NCI-H460 (cell line): ENCODE data around the gene BPTF. TPM values are rescaled to one million over a fixed set of nuclear protein-coding genes. Genes with fewer than 3 reads are reported as not detected.
A peak's percentile ranks its signal among the peaks of the same experiment; 100 is the strongest.
"Not testable (repeated sequence)": the region's sequence is repeated elsewhere in the genome, so short reads cannot be mapped to it uniquely, and the experiment has no call there.

Experiments
- DNase-seq: peaks from one replicate; pipeline ENCODE4 v3.0.0-alpha.2; 2016; ENCODE audit warnings: low read depth; ENCODE audit errors: extremely low read depth
- polyA plus RNA-seq: library from polyadenylated mRNA; depleted of rRNA; stranded (reverse); fragments of >200 nt; gene quantifications from 2 replicates; pipeline ENCODE4 v1.2.3, GENCODE V29; 2014; cell fraction: nucleus; rRNA removed
- total RNA-seq: library from RNA; depleted of rRNA; stranded (reverse); fragments of >200 nt; shearing (Covaris generic); gene quantifications from 2 replicates; pipeline ENCODE4 v1.2.3, GENCODE V29; 2014; rRNA removed

Gene BPTF, protein sequence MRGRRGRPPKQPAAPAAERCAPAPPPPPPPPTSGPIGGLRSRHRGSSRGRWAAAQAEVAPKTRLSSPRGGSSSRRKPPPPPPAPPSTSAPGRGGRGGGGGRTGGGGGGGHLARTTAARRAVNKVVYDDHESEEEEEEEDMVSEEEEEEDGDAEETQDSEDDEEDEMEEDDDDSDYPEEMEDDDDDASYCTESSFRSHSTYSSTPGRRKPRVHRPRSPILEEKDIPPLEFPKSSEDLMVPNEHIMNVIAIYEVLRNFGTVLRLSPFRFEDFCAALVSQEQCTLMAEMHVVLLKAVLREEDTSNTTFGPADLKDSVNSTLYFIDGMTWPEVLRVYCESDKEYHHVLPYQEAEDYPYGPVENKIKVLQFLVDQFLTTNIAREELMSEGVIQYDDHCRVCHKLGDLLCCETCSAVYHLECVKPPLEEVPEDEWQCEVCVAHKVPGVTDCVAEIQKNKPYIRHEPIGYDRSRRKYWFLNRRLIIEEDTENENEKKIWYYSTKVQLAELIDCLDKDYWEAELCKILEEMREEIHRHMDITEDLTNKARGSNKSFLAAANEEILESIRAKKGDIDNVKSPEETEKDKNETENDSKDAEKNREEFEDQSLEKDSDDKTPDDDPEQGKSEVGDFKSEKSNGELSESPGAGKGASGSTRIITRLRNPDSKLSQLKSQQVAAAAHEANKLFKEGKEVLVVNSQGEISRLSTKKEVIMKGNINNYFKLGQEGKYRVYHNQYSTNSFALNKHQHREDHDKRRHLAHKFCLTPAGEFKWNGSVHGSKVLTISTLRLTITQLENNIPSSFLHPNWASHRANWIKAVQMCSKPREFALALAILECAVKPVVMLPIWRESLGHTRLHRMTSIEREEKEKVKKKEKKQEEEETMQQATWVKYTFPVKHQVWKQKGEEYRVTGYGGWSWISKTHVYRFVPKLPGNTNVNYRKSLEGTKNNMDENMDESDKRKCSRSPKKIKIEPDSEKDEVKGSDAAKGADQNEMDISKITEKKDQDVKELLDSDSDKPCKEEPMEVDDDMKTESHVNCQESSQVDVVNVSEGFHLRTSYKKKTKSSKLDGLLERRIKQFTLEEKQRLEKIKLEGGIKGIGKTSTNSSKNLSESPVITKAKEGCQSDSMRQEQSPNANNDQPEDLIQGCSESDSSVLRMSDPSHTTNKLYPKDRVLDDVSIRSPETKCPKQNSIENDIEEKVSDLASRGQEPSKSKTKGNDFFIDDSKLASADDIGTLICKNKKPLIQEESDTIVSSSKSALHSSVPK (N-terminal part only)
- 31.7 and 33.6 TPM in 2 replicates for total RNA-seq
- 10.3 and 27.3 TPM in 2 replicates for polyA plus RNA-seq

- DNase-seq, result peak; percentile 91
These were observed at the start of gene BPTF for GRCh38 chr17:67824735-67825626. Gene BPTF, plus strand, starts transcription at chr17:67825503. Its CDS starts 222 bp downstream, at chr17:67825725.

DNA sequence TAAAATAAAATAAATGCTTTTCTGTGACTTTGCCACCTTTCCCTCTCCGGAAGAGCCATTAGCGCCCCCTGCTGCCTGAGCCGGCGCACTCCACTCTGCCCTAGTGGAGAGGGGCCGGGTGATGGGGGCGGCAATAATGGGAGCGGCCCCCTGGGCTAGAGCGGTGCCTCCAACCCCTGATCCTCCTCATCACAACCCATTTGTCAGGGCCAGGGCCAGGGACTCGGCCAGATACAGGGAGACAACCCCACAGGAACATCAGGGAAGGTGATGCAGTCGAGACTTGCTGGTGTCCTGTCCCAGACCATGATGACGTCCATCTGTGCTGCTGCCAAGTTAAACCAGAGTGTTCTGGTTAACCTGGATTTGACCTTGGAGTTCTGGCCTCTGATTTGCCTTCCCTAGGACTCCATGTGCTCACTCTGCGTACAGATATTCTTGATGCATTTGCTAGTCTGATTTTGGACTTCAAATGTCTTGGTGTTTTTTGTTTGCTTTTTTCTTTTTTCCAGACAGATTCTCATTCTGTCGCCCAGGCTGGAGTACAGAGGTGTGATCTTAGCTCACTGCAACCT lies 46.1 kb upstream of the BPTF start:
- peak; percentile 21 for DNase-seq

DNA sequence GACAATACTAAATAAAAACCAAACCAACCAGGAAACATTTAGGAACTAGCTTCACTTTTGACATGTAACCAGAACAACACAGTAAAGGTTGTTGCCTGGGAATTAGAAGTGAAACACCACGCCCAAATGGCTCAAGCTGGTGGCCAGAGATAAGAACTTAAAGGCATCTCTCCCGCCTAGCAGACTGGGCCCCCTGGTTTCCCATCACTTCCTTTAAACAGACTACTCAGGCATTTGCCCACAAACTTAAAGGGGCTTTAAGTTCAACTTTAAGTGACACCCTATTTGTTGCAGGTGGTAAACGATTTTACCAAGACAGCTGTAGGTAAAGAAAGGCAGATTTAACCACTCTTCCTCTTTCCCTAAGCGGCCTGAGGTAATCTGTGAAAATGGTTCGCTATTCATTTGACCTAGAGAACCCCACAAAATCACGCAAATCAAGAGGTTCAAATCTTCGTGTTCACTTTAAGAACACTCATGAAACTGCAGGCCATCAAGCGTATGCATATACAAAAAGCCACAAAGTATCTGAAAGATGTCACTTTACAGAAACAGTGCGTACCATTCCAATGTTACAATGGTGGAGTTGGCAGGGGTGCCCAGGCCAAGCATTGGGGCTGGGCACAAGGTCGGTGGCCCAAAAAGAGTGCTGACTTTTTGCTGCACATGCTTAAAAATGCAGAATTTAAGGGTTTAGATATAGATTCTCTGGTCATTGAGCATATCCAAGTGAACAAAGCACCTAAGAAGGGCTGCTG lies 40.8 kb upstream of the BPTF start:
- DNase-seq, result no peak

- DNase-seq, result no peak
These were observed 40.2 kb upstream of the BPTF start for GRCh38 chr17:67785122-67785477.

DNA sequence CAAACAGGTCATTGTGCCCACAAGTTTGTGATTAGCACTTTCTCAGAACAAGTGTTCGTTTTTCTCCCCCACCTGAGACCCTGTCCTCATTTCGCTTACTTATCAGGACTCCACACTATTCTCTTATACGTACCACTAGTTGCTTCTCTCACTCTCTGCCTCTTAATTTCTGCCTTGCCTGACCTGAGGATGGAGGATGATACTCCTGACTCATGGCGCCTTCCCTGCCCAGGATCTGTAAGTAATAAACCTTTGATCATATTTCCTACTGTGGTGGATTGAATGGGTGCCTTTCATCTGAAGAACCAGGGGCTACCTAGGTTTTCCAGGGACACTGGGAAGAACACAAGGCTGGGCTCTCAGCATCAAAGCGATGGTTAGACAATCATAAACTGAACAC lies 39.8 kb upstream of the BPTF start:
- no peak for DNase-seq

DNA sequence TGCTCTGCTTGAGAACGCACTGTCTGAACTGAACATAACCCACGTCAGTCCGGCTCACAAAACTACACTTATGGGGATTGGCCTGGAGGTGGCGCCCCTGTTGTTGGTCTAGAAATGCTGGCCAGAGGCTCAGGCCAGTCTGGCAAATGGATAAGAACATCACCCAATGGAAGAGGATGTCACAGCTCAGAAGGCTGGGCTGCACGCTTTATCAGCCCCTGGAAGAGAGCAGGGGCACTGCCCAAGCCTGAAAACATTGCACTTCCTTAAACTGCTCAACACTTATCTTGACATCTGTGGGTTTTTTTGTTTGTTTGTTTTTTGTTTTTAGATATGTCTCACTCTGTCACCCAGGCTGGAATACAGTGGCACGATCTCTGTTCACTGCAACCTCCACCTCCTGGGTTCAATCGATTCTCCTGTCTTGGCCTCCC lies 24.8 kb upstream of the BPTF start:
- DNase-seq, result peak; percentile 82

DNA sequence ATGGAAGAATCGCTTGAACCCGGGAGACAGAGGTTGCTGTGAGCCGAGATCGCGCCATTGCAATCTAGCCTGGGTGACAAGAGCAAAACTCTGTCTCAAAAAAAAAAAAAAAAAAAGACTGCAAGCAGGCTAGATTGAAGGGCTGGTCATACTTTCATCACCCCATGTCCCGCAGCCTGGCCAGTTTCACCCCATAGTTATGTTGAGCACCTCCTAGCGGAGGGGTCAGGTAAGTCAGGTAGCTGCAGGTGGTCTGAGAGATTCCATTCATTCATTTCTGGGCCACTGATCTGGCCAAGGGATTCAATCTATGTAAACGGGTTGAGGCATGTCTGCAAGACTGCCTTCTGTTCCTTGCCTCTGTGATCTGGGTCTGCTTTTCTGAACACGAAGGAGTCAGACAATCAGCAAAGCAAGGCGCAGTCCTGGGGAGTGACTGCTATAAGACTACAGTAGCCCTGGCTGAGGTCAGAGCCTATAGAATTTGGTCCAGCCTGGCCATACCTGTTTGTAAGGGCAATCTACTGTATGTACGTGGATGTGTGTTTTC lies 23.6 kb upstream of the BPTF start:
- DNase-seq, result no peak

DNA sequence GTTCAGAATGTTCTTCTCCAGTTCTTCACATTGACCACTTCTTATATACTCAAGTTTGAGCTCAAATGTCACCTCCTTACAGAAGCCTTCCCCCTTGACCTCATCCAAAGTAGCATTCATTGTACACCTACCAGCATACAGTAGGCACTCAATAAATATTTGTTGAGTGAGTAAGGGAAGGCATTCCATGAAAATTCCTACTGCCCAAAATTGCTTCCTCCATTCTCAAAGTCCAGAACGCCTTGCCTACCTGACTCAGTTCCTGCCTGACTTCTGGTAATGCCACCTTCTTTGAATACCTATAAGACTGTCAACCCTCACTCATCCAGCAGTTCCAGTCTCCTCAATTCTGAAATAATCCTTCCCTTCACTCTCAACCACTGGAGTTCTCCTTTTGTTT lies 14.8 kb upstream of the BPTF start:
- DNase-seq, result no peak

- DNase-seq, result not testable (repeated sequence)
These were observed 12.9 kb upstream of the BPTF start for GRCh38 chr17:67812380-67812779.

DNA sequence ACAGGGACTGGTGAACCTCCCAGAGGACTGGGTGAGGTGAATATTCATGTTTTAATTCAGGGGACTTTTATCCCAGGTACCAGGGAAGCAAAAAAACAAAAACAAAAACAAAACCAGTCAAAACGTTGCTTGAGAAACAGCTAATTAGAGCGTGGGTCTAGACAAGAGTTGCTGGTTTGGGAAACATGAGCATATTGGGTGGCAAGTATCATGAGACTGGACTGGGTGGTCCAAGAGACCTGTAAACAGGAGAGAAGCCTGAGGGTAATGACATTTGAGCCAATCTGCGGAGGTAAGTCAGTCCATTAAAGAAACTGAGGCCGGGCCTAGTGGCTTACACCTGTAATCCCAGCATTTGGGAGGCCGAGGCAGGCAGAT lies 11.5 kb upstream of the BPTF start:
- no peak for DNase-seq

DNA sequence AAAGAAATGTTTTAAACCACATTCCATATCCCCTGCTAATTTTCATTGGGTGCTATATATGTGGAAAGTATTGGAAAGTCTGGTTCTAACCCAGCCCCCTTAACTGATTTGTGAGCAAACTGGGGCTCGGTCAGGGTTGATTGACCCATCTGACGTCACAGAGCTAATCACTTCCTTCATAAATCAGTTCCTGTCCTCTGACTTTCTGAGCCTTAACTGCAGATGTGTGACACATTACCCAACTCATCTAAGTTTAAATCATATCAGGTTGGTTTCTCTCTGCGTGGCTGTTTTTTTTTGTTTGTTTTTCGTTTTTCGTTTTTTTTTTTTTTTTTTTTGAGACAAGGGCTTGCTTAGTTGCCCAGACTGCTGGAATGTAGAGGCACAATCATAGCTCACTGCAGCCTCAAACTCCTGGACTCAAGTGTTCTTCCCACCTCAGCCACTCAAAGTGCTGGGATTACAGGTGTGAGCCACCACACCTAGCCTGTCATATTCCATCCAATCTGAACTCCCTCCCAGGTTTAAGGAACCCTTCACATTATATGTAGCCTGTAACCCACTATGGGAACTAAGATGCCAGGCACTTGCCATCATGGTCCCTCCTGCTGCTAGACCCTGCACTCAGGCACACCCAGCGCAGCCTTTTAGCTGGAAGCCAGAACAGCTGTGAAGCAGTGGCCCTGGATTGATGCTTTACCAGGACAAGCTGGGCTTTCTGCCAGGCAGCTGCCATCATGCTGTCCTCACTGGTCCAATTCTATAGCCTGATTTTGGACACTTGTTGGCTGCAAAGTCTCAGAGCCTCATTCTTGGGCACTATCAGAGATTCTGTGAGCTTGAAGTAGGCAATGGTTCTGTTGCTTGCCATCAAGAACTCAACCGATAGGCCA lies 6.9 kb upstream of the BPTF start:
- DNase-seq, result no peak

GRCh38 chr17:67819722-67820121 lies 5.6 kb upstream of the BPTF start:
- no peak for DNase-seq

DNA sequence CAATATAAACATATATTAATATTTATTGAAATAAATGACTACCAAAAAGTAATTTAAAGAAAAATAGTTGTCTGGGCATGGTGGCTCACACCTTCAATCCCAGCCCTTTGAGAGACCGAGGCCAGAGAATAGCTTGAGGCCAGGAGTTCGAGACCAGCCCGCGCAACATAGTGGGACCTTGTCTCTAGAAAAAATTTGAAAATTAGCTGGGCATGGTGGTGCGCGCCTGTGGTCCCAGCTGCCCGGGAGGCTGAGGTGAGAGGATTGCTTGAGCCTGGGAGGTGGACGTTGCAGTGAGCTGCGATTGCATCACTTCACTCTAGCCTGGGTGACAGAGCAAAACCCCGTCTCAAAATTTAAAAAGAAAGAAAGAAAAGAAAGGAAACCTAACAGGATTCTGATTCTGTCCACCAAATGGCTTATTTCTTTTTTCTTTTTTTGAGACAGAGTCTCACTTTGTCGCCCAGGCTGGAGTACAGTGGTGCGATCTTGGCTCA lies 3.4 kb upstream of the BPTF start:
- DNase-seq, result no peak

GRCh38 chr17:67825627-67826601 lies 611 bp downstream of the BPTF start:
- not testable (repeated sequence) for DNase-seq

DNA sequence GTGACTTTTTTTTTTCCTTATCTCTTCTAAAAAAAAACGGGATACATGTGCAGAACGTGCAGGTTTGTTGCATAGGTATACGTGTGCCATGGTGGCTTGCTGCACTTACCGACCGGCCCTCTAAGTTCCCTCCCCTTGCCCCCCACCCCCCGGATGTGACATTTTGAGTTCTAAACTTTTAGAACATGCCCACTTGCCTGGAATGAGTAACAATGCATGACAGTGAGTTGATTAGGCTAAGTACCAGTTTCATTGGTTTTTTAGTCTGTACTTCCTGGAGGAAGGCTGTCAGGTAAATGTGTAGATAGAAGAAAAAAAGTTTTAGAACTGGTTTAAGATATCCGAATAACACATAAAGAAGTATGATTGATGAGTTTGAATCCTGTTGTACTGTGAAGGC lies 4.0 kb downstream of the BPTF start:
- DNase-seq, result no peak

DNA sequence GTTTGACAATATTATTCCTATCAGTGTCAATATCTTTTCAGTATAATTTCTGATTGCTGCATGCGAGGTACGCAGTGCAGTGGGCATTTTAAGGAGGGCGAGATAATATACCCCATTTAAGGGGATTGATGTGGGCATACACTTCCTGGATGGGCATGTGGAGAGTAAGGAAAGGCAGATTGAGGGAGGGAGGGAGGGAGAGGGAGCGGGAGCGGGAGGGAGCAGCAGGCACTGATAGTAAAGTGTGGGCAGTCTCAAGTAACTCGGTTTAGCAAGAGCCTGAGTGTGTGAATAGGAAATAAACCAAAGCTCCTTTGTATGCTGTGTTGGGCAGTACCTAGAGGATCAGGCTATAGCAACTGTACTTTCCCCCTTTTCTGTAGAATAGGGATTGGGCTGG lies 5.1 kb downstream of the BPTF start:
- no peak for DNase-seq
